Measurements from ENCODE around the gene GJA1.

Gene GJA1

DNA sequence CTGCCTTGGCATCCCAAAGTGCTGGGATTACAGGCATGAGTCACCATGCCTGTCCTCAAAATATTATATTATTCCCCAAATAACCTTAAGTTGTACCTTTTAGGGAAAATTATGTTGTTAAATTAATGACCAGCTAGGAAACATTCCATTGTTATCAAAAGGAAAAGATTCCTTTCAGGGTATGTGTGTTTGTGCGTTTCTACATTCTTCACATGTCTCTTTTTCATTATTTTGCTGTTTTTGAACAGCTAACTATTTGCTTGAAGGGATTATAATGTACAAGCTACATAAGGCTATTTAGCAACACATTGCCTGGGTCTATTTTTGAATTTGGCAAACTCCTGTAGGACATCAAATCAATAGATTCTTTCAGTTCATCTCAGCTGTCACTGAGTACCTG lies 57.1 kb downstream of the GJA1 start:
- no peak for FAIRE-seq

DNA sequence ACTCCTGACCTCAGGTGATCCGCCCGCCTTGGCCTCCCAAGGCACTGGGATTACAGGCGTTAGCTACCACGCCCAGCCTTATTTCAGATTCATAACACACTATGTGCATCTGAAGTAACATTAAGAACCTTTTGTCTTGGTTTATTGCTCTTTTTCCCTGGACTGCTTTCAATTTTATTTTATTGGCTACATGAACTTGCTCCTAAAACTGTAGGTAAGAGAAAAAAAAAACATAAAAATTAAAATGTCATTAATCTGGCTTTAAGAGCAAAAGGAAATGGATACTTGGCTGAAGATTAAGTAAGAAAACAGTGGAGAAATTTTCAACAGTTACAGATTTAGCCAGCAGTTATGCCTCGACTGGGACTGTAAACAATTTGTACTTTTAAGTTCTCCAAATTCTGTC lies 62.5 kb downstream of the GJA1 start:
- peak; percentile 9 for FAIRE-seq

DNA sequence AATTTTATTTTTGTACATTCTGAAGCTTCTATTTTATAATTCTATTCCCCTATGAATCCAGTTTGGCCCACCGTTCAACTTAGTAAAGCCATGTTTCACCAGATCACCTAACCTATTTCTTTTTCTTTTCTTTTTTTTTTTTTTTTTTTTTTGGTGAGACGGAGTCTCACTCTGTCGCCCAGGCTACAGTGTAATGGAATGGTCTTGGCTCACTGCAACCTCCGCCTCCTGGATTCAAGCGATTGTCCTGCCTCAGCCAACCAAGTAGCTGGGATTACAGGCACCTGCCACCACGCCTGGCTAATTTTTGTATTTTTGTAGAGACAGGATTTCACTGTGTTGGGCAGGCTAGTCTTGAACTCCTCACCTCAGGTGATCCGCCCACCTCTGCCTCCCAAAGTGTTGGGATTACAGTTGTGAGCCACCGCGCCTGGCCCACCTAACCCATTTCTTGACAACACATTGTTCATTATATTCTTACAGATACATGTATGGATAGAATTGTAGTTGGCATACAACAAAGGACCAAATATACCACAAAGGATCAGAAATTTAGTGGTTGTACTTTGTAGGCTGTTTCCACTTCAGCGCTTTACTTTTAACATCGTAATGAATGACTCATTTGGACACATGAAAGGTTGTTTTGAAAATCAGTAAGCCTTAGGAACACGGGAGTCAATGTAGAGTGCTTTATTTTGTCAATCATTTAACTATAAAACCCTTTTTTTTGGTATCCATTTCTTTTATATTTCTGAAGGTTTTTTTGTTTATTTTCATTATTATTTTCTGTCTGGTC lies 63.2 kb downstream of the GJA1 start:
- no peak for FAIRE-seq

All from islet of Langerhans (tissue), 1 donor.